ENCODE data around the gene RBFOX2.

GRCh38 chr22:36027579-36027934, 1.1 kb downstream of the RBFOX2 start:
- TF ChIP-seq, protein P1, sequence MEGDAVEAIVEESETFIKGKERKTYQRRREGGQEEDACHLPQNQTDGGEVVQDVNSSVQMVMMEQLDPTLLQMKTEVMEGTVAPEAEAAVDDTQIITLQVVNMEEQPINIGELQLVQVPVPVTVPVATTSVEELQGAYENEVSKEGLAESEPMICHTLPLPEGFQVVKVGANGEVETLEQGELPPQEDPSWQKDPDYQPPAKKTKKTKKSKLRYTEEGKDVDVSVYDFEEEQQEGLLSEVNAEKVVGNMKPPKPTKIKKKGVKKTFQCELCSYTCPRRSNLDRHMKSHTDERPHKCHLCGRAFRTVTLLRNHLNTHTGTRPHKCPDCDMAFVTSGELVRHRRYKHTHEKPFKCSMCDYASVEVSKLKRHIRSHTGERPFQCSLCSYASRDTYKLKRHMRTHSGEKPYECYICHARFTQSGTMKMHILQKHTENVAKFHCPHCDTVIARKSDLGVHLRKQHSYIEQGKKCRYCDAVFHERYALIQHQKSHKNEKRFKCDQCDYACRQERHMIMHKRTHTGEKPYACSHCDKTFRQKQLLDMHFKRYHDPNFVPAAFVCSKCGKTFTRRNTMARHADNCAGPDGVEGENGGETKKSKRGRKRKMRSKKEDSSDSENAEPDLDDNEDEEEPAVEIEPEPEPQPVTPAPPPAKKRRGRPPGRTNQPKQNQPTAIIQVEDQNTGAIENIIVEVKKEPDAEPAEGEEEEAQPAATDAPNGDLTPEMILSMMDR (IDR thresholded peaks at IDR 0.05) = no peak
- no peak for TF ChIP-seq EZH2 (IDR thresholded peaks at IDR 0.05; ENCODE audit: borderline replicate concordance, insufficient read depth, low read depth, low read length, poor library complexity, severe bottlenecking)

Measured in B cell (primary cell).